IPS DF 19.7 (cell line): ENCODE measurements around the gene LRCH4.

Source experiments
- DNase-seq: peaks from one replicate; pipeline ENCODE4 v3.0.0-alpha.2; 2013; ENCODE audit warnings: low read depth, low spot score

LRCH4 gene

GRCh38 chr7:100606313-100606712 lies 20.4 kb upstream of the LRCH4 start:
- DNase-seq = no peak

- no peak for DNase-seq
Measured at GRCh38 chr7:100604976-100605911, 19.3 kb upstream of the LRCH4 start.

GRCh38 chr7:100604028-100604975 lies 18.4 kb upstream of the LRCH4 start:
- no peak for DNase-seq

- DNase-seq = no peak
Measured at GRCh38 chr7:100603726-100604027, 17.7 kb upstream of the LRCH4 start.

GRCh38 chr7:100602889-100603725 lies 17.2 kb upstream of the LRCH4 start:
- DNase-seq = no peak

- DNase-seq = no peak
Measured at GRCh38 chr7:100600730-100601038, 14.8 kb upstream of the LRCH4 start.

- DNase-seq = no peak
Measured at GRCh38 chr7:100599911-100600729, 14.2 kb upstream of the LRCH4 start.

- DNase-seq = no peak
Measured at GRCh38 chr7:100598425-100598824, 12.5 kb upstream of the LRCH4 start.

GRCh38 chr7:100595188-100595587 lies 9.3 kb upstream of the LRCH4 start:
- DNase-seq = no peak

GRCh38 chr7:100591596-100591995 lies 5.7 kb upstream of the LRCH4 start:
- DNase-seq = no peak

- DNase-seq = no peak
Measured at GRCh38 chr7:100590077-100590737, 4.3 kb upstream of the LRCH4 start.

- no peak for DNase-seq
Measured at GRCh38 chr7:100589341-100589947, 3.5 kb upstream of the LRCH4 start.

GRCh38 chr7:100588438-100588837 lies 2.5 kb upstream of the LRCH4 start:
- no peak for DNase-seq

GRCh38 chr7:100586266-100587025 lies 517 bp upstream of the LRCH4 start, which contains the start of gene FBXO24:
Gene FBXO24, plus strand, starts transcription at chr7:100586328. Its CDS starts 298 bp downstream, at chr7:100586626.
- peak; percentile 98 for DNase-seq

GRCh38 chr7:100584683-100585510 lies 1.0 kb downstream of the LRCH4 start:
- DNase-seq = no peak

- no peak for DNase-seq
Measured at GRCh38 chr7:100584054-100584682, 1.8 kb downstream of the LRCH4 start.

GRCh38 chr7:100583132-100584053 lies 2.5 kb downstream of the LRCH4 start:
- no peak for DNase-seq
